Jurkat, Clone E6-1 (cell line): Measurements from ENCODE around the gene ATP13A5. TPM values are rescaled to one million over a fixed set of nuclear protein-coding genes. Genes with fewer than 3 reads are reported as not detected.

ENCODE experiments used
- DNase-seq: peaks from one replicate; pipeline ENCODE4 v3.0.0-alpha.2; 2011; ENCODE audit warnings: low read depth, low spot score
- H3K4me3 ChIP-seq: 2 replicates; pipeline ENCODE4 v1.5.1; 2011; ENCODE audit warnings: mild to moderate bottlenecking, low read length, control low read depth, moderate library complexity
- polyA plus RNA-seq: library from polyadenylated mRNA; unstranded; fragments of >200 nt; gene quantifications from one replicate; pipeline ENCODE4 v1.2.1, GENCODE V29; 2012; ENCODE audit warnings: missing spikeins; ENCODE audit not compliant: insufficient read length, insufficient read depth

Gene ATP13A5, protein sequence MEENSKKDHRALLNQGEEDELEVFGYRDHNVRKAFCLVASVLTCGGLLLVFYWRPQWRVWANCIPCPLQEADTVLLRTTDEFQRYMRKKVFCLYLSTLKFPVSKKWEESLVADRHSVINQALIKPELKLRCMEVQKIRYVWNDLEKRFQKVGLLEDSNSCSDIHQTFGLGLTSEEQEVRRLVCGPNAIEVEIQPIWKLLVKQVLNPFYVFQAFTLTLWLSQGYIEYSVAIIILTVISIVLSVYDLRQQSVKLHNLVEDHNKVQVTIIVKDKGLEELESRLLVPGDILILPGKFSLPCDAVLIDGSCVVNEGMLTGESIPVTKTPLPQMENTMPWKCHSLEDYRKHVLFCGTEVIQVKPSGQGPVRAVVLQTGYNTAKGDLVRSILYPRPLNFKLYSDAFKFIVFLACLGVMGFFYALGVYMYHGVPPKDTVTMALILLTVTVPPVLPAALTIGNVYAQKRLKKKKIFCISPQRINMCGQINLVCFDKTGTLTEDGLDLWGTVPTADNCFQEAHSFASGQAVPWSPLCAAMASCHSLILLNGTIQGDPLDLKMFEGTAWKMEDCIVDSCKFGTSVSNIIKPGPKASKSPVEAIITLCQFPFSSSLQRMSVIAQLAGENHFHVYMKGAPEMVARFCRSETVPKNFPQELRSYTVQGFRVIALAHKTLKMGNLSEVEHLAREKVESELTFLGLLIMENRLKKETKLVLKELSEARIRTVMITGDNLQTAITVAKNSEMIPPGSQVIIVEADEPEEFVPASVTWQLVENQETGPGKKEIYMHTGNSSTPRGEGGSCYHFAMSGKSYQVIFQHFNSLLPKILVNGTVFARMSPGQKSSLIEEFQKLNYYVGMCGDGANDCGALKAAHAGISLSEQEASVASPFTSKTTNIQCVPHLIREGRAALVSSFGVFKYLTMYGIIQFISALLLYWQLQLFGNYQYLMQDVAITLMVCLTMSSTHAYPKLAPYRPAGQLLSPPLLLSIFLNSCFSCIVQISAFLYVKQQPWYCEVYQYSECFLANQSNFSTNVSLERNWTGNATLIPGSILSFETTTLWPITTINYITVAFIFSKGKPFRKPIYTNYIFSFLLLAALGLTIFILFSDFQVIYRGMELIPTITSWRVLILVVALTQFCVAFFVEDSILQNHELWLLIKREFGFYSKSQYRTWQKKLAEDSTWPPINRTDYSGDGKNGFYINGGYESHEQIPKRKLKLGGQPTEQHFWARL
- polyA plus RNA-seq: not detected

GRCh38 chr3:193378706-193379105, at the start of gene ATP13A5:
ATP13A5 (minus strand) TSS chr3:193378753; CDS start chr3:193378725, 28 bp downstream.
- DNase-seq: no peak
- H3K4me3 ChIP-seq: no peak within 1 kb of the TSS

DNA sequence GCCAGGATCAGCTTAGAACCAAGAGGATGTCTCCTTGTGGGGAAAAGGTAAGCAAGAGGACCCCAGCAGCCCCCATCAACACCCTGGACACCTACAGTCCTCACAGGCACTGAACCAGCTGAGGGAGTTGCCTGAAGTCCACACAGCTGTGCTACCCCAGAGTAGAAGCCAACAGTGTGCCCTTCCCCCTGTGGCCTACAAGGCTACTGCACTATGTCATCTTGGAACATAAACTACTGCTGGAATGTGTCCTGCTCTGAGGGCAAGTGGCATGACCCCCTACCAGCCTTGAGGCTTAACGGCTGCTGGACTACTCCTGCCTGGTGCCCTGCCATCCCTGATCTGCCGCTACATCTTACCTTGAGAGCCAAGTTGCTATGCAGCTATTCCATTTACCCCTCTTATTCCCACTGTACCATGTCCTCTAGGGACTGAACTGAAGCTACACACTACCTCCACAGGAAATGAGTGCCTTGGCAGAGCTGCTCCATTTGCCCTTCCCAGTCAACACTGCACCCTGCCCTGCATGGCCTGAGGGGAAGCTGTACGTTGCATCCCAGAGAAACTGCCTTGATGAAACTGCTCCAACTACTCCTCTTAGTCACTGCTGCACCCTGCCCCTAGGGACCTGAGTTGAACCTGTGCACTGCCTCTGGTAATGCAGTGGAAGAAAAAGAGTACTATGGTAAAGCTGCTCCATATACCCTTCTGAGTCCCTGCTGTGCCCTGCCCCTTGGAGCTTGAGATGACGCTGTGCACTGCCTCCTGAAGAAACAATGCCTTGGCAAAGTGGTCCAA, 40.2 kb upstream of the ATP13A5 start:
- DNase-seq: no peak
- no peak overlapping the region for H3K4me3 ChIP-seq

GRCh38 chr3:193416629-193417028, 38.1 kb upstream of the ATP13A5 start:
- no peak for DNase-seq
- H3K4me3 ChIP-seq: no peak overlapping the region

GRCh38 chr3:193407688-193408087, 29.1 kb upstream of the ATP13A5 start:
- H3K4me3 ChIP-seq: no peak overlapping the region
- no peak for DNase-seq

DNA sequence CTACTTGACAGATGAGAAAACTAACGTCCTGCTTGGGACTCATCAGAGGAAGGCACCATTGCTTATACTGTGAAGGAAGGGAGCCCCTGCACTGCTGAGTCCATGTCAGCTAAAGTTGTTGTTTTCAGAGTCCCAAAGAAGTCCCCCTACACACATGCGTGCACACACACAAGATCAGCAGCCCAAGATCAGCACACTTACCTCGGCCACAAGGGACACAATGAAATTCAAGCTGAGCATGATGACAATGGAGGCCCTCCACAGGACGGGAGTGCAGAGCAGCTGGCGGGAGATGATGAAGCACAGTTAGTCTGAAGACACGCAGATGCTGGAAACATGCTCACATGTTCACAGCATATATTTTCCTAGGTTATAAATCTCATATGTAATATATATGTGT, 28.6 kb upstream of the ATP13A5 start:
- DNase-seq: no peak
- H3K4me3 ChIP-seq: no peak overlapping the region

GRCh38 chr3:193403307-193403706, 24.8 kb upstream of the ATP13A5 start:
- no peak overlapping the region for H3K4me3 ChIP-seq
- DNase-seq: no peak

GRCh38 chr3:193400304-193400703, 21.8 kb upstream of the ATP13A5 start:
- DNase-seq: no peak
- H3K4me3 ChIP-seq: no peak overlapping the region

DNA sequence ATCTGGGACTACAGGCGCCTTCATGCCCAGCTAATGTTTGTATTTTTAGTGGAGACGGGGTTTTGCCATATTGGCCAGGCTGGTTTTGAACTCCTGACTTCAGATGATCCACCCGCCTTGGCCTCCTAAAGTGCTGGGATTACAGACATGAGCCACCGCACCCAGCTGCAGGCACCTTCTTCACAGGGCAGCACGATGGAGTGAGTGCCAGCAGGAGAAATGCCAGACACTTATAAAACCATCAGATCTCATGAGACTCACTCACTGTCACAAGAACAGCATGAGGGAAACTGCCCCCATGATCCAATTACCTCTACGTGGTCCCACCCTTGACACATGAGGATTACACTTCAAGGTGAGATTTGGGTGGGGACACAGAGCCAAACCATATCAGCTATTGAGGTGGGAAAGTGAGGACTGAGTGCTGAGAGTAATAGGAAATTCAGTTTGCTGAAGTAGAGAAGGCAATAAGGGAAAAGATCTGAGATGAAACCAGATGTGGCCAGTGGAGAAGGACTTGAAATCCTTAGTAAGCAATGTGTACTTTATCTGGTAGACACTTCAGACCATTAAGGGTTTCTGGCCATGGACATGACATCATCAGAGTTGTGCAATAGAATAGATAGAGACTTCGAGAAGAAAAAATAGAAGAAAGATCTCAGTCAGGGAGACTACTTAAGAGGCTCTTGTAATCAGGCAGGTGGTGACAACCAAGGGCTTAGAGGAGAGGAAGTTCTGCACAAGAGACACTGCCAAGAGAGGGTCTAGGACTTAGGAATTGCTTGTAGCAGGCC, 18.1 kb upstream of the ATP13A5 start:
- no peak for DNase-seq
- H3K4me3 ChIP-seq: no peak overlapping the region

DNA sequence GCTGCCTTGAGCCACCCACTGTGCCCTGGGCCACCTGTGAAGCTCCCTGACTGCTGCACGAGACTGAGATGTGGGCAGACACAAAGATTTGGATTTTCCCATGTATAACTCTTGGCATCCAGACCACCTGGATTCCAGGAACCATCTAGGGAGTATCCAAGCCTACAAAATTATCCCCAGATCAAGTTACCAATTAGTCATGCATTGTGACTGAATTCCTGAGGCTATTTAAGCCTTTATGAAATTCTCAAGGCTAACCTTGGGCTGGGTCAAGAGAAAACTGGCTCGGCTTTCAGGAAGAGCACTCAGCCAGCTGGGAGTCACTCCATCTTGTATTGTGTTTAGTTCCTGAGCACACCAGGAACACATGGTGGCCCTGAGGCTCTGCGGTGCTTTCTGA, 13.3 kb upstream of the ATP13A5 start:
- no peak for DNase-seq
- no peak overlapping the region for H3K4me3 ChIP-seq

GRCh38 chr3:193389335-193389734, 10.8 kb upstream of the ATP13A5 start:
- DNase-seq: no peak
- H3K4me3 ChIP-seq: no peak overlapping the region

- no peak overlapping the region for H3K4me3 ChIP-seq
- no peak for DNase-seq
Observed at GRCh38 chr3:193388361-193388760, 9.8 kb upstream of the ATP13A5 start.

DNA sequence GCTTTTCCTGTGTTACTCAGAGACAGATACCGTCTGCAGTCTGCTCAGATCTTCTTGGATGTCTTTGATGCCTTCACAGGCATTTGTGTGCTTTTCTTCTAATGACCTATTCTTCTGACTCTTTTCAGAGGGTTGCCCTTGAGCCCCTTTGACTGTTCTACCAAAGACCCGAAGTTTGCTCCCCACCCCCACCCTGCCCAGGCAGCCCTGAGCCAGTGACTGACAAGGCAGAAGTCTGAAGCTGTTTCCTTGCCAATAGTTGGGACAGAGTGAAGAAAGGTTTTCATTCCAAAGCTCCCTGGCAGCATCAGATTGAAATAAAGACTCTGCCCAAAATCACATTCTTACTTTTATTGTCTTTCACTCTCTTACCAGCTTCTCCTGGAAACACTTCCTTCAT, 9.0 kb upstream of the ATP13A5 start:
- H3K4me3 ChIP-seq: no peak overlapping the region
- no peak for DNase-seq

- H3K4me3 ChIP-seq: no peak overlapping the region
- no peak for DNase-seq
Observed at GRCh38 chr3:193377591-193377990, 962 bp downstream of the ATP13A5 start.

GRCh38 chr3:193375614-193376013, 2.9 kb downstream of the ATP13A5 start:
- H3K4me3 ChIP-seq: no peak overlapping the region
- DNase-seq: no peak

- no peak for DNase-seq
- no peak overlapping the region for H3K4me3 ChIP-seq
Observed at GRCh38 chr3:193372783-193373182, 5.8 kb downstream of the ATP13A5 start.

DNA sequence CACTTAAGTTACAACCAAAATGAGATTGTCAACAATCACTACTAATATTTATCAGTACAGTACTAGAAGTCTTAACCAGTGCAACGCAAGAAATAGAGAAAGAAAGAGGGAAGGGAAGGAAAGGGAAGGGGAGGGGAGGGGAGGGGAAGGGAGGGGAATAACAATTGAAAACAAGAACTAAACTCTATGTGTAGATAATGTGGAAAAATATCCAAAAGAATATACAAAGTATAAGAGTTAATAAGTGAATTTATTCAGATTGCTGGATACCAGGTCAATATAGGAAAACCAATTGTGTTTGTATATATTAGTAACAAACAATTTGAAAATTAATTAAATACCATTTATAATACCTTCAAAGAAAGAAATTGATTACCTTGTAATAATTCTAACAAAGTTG, 10.7 kb downstream of the ATP13A5 start:
- no peak overlapping the region for H3K4me3 ChIP-seq
- DNase-seq: no peak

DNA sequence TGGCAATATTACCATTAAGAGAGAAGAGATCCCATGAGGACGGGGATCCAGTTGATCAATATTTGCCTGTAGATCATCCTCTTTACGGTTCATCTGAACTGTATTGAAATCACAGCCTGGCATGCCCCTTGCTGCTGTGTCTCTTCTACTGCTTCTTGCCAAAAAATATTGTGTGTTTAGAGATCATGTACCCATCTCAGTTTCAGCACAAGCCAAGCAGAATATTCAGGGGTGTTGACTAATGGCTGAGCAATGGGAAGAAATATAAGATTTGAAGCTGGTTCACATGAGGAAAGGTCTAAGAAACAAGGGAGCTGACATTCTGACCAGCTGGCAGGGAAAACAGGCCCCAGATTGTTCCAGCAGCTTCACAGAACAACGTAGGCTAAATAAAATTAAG, 21.3 kb downstream of the ATP13A5 start:
- no peak overlapping the region for H3K4me3 ChIP-seq
- DNase-seq: no peak

DNA sequence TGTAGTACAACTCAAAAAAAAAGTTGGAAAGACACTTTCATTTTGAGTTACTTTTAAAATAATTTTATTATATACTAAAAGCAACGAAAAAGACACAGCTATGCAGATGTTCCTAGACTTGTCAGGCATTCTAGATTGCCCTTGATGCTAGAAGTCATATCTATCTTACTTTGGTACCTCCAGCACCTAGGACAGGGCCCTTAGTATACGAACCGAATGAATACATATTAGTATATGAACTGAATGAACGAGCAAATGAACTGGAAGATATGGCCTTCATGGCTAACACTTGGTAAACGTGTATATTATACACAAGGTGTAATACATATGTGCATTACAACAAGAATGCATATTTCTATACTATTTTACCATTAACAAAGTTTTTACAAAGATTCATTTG, 24.1 kb downstream of the ATP13A5 start:
- DNase-seq: no peak
- no peak overlapping the region for H3K4me3 ChIP-seq
